NCI-H1048 (cell line): Measurements from ENCODE around the gene FKBP3.
"Not testable (repeated sequence)": the region's sequence is repeated elsewhere in the genome, so short reads cannot be mapped to it uniquely, and the experiment has no call there.

ENCODE experiments used
- DNase-seq: peaks from one replicate; lab custom pipeline; 2025; lab: John Stamatoyannopoulos, UW

FKBP3 gene

DNA sequence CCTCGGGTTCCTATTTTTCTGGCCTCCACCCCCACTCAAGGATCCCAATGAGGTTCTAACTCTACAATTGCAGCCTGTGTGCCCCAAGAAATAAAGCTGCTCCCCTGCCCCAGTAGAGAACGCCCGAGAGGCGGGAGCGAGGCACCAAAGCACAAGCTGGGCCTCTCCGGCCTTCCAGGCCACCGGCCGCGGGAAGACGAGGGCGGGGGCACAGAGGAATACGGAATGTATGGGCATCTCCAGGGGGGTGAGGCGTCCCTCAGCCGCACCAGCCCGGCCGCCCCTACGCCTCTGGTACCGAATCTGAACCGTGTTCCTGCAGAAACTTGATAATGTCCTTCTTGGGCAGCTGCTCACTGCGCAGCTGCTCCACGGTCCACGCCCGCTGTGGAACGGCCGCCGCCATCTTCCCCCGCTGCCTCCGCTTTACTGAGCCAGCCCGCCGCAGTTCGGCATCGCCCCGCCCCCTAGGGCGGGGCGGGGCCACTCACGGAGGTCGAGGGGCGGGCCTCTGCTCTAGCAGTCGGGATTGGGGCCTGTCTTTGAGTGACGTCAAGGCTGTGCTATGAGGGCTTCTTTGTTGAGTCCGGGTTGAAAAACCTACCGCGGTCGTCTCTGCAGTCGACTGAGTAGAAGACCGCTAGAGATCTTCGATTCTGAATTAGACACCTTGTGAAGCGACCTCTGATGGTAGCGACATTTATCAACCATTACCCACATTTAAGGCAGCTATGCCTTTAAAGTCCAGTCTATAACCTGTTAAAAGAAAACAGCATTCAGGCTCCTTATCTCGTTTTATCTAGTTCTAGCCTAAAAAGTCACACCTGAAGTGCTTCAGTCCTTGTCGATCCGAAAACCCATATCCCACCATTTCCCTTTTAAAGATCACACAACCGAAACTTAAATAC lies at the start of gene FKBP3:
Gene FKBP3, minus strand, starts transcription at position 431 of the 908 bp plus-strand sequence. Its CDS starts 25 bp downstream, at position 406.
- DNase-seq: peak; percentile 95

DNA sequence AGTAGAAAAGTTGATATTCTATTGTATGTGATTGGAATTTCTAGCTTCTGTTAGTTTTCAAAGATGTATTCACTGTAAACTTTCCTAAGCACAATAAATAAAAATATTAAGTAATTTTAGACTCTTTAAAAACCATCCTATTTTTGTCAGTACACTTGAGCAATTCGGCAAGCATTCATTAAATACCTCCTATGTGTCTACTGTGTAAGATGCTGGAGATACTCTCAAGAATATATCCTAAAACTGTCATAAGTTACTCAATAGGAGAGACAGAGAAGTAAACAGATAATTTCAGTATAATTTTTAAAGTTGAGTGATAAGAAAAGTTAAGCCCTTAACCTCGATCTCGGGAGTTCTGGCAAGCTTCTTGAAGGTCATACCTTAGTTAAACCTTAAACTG lies 47.5 kb upstream of the FKBP3 start:
- DNase-seq: no peak

DNA sequence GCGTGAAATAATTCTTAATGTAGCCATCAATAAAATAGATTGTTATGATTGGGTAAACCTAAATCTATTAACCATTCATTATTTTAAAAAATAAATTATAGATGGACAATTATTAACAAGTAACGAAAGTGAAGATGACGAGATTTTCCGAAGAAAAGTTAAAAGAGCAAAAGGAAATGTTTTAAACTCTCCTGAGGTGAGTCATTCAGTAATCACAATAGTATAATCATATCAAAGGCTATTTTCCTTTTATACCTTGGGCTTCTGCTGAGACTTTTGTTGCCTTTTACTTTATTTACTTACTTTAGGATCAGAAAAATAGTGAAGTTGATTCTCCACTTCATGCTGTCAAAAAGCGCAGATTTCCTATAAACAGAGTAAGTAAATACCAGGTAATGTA lies 47.0 kb upstream of the FKBP3 start:
- DNase-seq: no peak

DNA sequence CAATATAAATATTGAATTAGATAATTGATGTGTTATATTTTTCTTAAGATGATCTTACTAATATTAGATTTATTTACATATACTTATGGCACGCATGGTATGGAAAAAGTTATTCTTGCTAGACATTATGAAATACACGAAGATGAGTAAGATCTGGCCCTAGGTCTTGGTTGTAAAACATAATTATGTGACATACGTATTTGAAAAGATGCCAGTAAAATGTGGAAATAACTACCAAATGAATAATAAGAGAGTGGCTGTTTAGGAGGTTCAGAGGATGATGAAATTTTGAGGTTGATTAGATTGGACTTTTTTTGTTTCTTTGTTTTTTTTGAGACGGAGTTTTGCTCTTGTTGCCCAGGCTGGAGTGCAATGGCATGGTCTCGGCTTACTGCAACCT lies 42.8 kb upstream of the FKBP3 start:
- no peak for DNase-seq

DNA sequence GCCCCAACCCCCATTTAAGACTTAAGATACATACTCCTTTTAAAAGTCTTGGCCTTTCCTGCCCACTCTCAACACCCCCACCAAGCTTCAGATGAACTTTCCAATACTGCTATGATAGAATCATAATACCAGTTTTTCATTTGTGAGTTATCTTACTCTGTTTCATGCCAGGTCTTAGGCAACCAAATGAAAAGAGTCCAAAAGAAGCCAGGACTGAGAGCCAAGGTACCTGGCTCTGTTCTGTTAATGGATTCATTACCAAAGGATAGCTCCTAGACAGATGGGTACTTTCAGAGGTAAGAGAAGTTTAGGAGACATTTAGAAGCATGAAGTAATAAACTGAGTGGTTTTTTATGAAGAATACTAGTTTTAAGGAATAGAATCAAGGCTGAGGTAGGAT lies 35.6 kb upstream of the FKBP3 start:
- no peak for DNase-seq

DNA sequence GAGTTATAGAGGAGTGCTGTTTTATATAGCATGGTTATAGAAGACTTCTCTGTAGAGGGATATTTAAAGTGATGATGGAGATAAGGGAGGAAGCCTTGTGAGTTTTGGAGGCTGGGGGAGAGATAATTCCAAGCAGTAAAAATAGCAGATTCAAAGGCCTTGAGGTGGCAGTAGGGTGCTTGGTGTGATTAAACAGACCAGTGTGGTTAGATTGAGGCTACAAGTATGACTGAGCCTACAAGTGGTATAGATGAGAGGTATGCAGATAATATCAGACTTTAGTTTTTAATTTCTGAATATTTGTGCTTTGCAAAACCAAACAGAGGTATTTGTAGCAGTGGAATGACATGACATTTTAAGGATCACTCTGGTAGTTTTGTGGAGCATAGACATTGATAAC lies 21.8 kb upstream of the FKBP3 start:
- no peak for DNase-seq

DNA sequence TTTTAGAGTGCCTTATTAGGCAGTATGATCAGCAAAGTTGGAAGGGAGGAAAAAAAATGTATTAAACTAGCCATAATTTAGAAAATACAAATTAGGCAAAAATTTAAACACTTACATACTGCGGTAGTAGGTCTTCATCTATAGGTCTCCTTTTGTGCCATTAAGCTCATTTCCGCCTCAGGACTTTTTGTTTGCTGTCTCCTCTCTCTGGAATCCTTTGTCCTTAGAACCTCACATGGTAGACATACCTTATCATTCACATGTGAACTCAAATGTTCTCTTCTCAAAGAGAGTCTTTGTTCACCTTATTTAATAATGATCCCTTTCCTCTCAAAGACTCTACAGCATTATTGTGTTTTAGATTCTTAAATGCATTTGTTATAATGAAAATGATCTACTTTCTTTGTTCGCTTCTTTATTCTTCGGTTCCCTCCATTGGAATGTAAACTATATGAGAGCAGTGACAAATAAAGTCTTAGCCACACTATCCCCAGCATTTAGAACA lies 16.2 kb upstream of the FKBP3 start:
- no peak for DNase-seq

DNA sequence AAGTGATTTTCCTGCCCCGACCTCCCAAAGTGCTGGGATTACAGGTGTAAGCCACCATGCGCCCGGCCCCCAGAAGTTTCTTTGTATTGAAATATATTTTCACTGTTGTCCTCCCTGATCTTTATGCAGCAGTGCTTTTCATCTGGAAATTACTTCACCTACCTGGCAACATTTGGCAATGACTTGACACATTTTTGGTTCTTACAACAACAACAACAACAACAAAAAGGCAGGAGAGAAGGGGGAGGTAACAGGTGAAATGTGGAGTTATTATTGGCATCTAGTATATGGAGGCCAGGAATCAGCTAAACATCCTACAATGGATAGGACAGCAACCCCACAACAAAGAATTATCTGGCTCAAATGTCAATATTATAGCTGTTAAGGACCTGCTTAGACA lies 15.3 kb upstream of the FKBP3 start:
- DNase-seq: no peak

DNA sequence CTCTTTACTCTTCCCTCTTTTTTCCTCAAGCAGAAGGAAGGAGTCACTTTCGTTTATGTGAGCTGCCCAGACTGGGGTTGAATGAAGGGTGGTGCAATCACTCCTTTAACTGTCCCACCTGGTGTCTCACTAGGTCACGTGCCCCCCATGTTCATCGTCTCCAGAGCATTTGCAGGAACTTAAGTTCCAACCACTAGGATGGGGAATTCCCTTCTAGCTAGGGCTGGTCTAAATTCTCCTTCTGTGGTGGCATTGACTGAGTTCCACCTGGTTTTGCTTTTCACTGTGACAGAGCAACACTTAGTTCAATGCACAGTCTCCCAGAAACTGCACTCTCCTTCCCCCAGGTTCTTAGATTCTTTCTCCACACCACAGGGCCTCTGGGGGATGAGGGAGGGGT lies 10.9 kb upstream of the FKBP3 start:
- DNase-seq: no peak

DNA sequence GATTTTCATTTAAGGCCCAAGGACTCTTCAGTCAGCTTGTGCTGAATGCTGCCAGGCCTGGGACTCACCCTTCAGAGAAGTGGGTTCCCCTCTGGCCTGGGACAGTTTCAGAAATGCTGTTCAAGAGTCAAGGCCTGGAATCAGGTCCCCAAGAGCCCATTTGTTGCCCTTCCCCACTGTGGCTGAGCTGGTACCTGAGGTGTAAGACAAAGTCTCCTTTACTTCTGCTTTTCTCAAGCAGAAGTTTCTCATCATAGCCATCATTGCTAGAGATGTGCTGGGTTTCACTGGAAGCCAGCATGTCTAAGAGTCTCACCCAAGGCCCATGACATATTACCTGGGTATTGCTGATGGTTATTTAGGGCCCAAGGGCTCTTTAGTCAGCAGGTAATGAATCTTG lies 10.4 kb upstream of the FKBP3 start:
- no peak for DNase-seq

DNA sequence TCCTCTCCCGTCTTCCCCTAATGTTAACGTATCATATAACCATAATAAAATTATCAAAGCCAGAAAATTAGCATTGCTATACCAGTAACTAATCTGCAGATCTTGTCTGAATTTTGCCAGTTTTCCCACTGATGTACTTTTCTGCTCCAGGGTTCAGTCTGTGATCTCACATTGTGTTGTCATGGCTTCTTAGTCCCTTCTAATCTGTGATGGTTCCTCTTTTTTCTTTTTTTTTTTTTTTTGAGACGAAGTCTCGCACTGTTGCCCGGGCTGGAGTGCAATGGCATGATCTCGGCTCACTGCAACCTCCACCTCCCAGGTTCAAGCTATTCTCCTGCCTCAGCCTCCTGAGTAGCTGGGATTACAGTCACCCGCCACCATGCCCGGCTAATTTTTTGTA lies 7.8 kb upstream of the FKBP3 start:
- not testable (repeated sequence) for DNase-seq

DNA sequence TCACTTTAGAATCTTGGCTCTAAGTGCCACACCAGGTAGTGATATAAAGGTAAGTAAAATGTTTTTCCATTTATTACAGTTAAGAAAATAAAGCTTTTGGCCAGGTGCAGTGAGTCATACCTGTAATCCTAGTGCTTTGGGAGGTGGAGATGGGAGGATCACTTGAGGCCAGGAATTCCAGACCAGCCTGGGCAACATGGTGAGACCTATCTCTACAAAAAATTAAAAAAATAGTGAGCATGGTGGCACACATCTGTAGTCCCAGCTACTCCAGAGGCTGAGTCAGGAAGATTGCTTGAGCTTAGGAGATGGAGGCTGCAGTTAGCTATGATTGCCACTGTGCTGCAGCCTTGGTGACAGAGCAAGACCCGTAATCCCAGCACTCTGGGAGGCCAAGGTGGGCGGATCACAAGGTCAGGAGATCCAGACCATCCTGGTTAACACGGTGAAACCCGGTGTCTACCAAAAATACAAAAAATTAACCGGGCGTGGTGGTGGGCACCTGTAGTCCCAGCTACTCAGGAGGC lies 6.4 kb upstream of the FKBP3 start:
- no peak for DNase-seq

DNA sequence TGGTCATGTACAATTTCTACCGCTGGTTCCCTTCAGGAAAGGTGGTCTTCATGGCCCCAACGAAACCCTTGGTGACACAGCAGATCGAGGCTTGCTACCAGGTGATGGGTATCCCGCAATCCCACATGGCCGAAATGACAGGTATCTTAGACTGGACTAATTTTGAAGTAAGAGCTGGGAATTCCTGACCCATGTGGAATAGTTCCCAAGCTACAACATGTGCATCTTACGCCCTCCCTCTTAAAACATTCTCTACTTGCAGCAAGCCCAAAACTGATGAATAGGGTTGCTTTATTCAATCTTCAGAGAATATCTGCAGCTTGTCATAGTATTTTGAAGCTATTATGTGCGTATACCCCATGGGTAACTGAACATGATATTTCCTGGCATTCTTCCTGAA lies 2.1 kb upstream of the FKBP3 start:
- DNase-seq: no peak

DNA sequence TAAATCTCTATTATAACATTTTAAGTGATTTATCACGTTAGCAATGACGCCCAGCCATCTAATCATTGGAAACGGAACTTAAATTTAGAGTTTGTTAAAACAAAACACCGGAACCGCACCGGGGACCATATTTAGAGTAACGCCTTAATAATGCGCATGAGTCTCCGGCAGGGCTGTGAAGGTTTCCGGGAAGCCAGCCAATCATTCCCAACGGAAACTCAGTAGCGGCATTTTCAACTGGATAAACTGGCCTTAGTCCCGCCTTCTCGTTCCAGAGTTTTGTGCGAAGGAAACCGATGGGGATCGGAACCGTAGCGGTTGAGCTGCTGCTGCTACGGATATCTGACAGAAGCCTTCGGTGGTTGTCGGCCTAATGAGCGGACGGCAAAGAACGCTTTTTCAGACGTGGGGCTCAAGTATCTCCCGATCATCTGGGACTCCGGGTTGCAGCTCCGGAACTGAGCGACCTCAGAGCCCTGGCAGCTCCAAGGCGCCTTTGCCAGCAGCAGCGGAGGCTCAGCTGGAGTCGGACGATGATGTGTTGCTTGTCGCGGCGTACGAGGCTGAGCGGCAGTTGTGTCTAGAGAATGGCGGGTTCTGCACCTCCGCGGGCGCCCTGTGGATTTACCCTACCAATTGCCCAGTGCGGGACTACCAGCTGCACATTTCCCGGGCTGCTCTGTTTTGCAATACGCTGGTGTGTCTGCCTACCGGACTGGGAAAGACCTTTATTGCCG lies 1.5 kb upstream of the FKBP3 start, which contains the start of gene FANCM:
Gene FANCM, plus strand, starts transcription at position 272 of the 737 bp plus-strand sequence. Its CDS starts 102 bp downstream, at position 374.
- peak; percentile 90 for DNase-seq

DNA sequence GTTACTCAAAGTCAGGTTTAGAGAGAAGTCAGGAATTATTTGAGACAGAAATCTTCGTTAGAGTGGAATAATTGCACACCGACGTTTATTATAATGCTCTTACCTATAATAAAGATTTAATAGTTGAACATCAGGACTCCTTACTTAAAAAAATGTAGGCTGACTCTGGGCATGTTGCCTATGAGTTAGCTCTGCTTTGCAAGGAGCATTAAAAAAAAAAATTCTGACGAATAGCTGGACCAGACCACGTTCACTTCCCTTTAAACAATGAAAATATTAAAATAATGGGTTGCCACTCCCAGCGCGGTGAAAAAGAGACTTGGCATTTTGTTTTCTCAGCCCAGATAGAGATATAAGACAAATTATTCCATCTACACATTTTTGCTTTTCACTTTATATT lies 875 bp upstream of the FKBP3 start:
- DNase-seq: no peak

DNA sequence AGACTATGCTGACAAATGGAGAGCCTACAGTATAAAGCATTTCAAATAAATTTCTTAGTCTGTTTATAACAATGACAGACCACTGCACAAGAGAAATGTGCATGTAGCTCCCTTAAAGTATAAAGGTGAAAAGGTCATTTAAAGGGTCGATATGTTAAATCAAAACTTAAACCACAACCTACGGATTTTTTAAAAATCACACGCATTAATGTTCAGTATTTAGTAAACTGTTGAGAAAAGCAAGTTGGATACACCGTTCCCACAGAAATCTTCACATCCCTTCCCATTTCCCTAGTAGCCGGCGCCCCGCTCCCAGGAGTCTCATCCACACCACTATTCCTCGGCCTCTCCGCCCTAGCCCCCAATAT lies 614 bp downstream of the FKBP3 start:
- no peak for DNase-seq

DNA sequence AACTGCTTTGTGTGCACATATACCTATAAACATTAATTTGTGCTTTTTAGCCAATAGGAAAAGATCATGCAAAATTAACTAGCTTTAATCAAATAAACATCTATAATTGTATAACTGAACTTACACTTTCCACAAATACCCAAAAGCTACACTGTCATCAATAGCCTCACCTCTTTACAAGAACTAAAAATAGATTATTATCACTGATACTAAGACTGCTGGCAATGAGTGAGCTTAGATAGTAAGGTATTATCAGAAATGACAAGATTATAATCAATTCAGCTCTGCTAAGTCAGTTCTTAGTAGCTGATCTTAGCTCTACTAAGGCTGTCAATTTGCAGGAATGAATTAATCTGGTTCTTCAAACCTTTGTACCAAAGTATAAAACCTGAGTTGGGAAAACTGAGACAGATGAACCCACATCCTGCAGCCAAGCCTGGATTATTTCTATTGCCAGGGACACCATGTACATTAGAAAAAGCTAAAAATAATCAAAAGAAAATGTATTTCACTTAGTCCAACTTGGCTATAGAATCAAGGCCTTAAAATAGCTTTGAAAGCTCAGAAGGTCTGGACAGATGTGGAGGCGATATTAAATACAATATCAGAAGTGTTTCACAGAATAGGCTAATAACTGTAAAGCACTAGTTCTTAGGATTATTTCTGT lies 5.2 kb downstream of the FKBP3 start:
- DNase-seq: no peak

DNA sequence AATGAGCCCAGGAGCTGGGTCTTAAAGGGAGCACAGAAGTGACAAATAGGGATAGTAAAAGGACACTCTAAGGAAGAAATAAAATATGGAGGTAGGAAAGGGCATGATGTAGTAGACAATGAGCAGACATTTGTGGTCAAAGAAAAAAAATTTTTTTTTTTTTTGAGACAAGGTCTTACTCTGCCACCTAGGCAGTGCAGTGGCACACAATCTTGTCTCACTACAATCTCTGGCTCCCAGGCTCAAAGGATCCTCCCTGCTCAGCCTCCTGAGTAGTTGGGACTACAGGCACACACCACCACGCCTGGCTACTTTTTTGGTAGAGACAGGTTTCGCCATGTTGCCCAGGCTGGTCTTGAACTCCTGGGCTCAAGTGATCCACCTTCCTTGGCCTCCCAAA lies 8.5 kb downstream of the FKBP3 start:
- DNase-seq: no peak

DNA sequence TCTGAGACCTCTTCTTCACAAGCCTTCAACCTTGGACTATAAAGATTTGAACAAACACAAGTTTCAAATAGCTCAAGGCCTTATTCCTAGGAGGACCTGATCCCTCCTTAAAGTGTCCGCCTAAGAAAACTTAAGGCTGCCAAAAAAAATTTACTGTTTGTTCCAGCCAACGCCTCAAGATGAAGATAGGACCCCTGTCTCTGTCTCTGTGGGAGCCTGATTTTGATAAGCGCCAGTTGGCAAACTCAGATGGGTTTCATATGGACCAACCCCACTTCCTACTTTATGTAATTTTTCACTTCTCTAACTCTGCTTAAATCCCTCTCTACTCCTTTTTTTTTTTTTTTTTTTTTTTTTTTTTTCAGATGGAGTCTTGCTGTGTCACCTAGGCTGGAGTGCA lies 11.0 kb downstream of the FKBP3 start:
- no peak for DNase-seq

DNA sequence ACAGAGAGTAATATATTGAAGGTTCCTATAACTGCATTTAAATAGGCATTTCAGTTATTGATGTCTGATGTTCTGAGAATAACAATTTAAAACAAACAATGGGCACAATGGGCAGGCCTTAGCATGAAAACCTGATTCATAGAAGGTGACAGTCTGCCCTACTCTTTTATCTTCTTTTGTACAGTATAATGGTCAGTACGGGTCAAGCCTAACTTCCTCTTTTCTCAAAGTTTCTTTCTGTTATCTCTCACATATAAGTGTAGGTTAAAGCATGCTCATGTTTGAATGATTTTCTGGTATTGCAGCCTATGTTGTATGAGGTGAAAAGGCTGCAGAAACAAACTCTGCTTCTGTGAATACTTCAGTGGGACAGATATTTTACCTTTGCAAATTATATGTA lies 14.2 kb downstream of the FKBP3 start:
- no peak for DNase-seq

DNA sequence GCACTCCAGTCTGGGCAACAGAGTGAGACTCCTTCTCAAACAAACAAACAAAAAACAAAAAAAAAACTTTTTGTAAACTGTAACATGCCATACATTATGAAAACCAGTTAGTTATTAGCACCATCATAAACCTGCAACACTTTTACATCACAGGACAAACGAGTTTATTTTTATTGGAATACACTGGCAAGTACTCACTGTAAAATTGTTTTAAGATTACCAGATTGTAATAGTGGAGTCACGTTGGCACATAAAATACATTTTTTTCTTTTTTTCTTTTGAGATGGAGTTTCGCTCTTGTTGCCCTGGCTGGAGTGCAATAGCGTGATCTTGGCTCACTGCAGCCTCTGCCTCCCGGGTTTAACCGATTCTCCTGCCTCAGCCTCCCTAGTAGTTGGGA lies 15.7 kb downstream of the FKBP3 start:
- DNase-seq: no peak

DNA sequence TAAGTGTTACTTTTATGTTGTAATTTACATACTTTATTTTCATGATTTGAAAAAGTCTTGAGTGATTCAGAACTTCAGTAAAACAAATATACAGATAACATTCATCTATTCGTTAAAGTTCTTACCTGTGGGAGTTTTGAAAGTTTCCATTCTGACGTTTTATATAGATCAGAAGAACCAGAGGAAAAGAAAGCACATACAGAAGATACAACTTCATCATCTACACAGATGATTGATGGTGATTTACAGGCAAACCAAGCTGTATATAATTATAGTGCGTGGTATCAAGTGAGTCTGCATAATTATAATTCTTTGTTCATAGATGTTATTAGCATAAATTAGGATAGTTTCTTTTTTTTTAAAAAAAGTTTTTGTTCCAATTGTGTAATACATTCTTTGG lies 20.0 kb downstream of the FKBP3 start:
- DNase-seq: no peak
